ENCODE results near the gene FOXP1. TPM values are rescaled to one million over a fixed set of nuclear protein-coding genes. Genes with fewer than 3 reads are reported as not detected.

The FOXP1 gene
- total and polyA plus RNA-seq, 5 experiments from 2014 or later: 280 to 443 (median 382) TPM

Small RNA genes within 50 kb of the gene (microRNA-seq; reads per million reads assigned to microRNA genes)
- gene MIR1284 (ENCODE audit: borderline microRNAs expressed): not detected

Other genes with a start within 250 kb of the FOXP1 start
- gene EIF4E3, start 141.7 kb upstream of the FOXP1 start, total RNA-seq: 10 to 100 TPM; 37.8 to 38.2 TPM
- 10 to 100 TPM; 23.3 to 48.3 (median 32.1) TPM for gene EIF4E3, start 141.7 kb upstream of the FOXP1 start, polyA plus RNA-seq
- under 1 TPM in 1 of 2 experiments, not detected in 1; 0.16 TPM for gene GPR27, start 170.1 kb upstream of the FOXP1 start, total RNA-seq
- under 1 TPM; 0.11 to 0.87 (median 0.18) TPM for gene GPR27, start 170.1 kb upstream of the FOXP1 start, polyA plus RNA-seq
- not detected for gene PROK2, start 201.4 kb upstream of the FOXP1 start, total RNA-seq
- gene PROK2, start 201.4 kb upstream of the FOXP1 start, polyA plus RNA-seq: under 1 TPM in 1 of 3 donors, not detected in 2; 0.91 TPM